H4 (cell line): ENCODE results near the gene FOXK2. TPM values are rescaled to one million over a fixed set of nuclear protein-coding genes. Genes with fewer than 3 reads are reported as not detected.
"Not testable (repeated sequence)": the region's sequence is repeated elsewhere in the genome, so short reads cannot be mapped to it uniquely, and the experiment has no call there.

Experiments
- DNase-seq: peaks from one replicate; pipeline ENCODE4 v3.0.0-alpha.2; 2015; ENCODE audit warnings: low spot score
- total RNA-seq: library from RNA; depleted of rRNA; stranded (reverse); fragments of >200 nt; shearing (Covaris generic); gene quantifications from 2 replicates; pipeline ENCODE4 v1.2.3, GENCODE V29; 2014

Gene FOXK2
- total RNA-seq, 1 experiment from 2014 or later = 26.1 TPM

- DNase-seq = no peak
Observed at GRCh38 chr17:82495844-82496528, 23.5 kb upstream of the FOXK2 start.

GRCh38 chr17:82496529-82497434, 22.8 kb upstream of the FOXK2 start:
- DNase-seq = peak; percentile 96

- DNase-seq = no peak
Observed at GRCh38 chr17:82497483-82498405, 21.8 kb upstream of the FOXK2 start.

- DNase-seq = no peak
Observed at GRCh38 chr17:82502207-82502606, 17.3 kb upstream of the FOXK2 start.

- no peak for DNase-seq
Observed at GRCh38 chr17:82503094-82503727, 16.3 kb upstream of the FOXK2 start.

- DNase-seq = no peak
Observed at GRCh38 chr17:82503728-82504308, 15.7 kb upstream of the FOXK2 start.

GRCh38 chr17:82505296-82505695, 14.2 kb upstream of the FOXK2 start:
- no peak for DNase-seq

- DNase-seq = not testable (repeated sequence)
Observed at GRCh38 chr17:82506402-82506801, 13.1 kb upstream of the FOXK2 start.

GRCh38 chr17:82507631-82508175, 11.8 kb upstream of the FOXK2 start:
- peak; percentile 5 for DNase-seq

GRCh38 chr17:82511642-82512041, 7.9 kb upstream of the FOXK2 start:
- DNase-seq = not testable (repeated sequence)

- not testable (repeated sequence) for DNase-seq
Observed at GRCh38 chr17:82513864-82514263, 5.7 kb upstream of the FOXK2 start.

GRCh38 chr17:82517230-82517865, 2.2 kb upstream of the FOXK2 start:
- no peak for DNase-seq

- DNase-seq = no peak
Observed at GRCh38 chr17:82519971-82520903, 705 bp downstream of the FOXK2 start.

- no peak for DNase-seq
Observed at GRCh38 chr17:82524540-82524939, 5.0 kb downstream of the FOXK2 start.

- DNase-seq = no peak
Observed at GRCh38 chr17:82525712-82526111, 6.2 kb downstream of the FOXK2 start.

GRCh38 chr17:82527898-82528297, 8.4 kb downstream of the FOXK2 start:
- no peak for DNase-seq

GRCh38 chr17:82528484-82529265, 9.1 kb downstream of the FOXK2 start:
- DNase-seq = peak; percentile 84

- no peak for DNase-seq
Observed at GRCh38 chr17:82529914-82530300, 10.4 kb downstream of the FOXK2 start.
